CD4-positive, alpha-beta T cell treated with Interleukin-10 for 1 hour (primary cell): ENCODE results near the gene METTL27.
A peak's percentile ranks its signal among the peaks of the same experiment; 100 is the strongest.
"Not testable (repeated sequence)": the region's sequence is repeated elsewhere in the genome, so short reads cannot be mapped to it uniquely, and the experiment has no call there.

ENCODE experiments used
- DNase-seq: peaks from one replicate; pipeline ENCODE4 v3.0.0-alpha.2; 2020

Gene METTL27

DNA sequence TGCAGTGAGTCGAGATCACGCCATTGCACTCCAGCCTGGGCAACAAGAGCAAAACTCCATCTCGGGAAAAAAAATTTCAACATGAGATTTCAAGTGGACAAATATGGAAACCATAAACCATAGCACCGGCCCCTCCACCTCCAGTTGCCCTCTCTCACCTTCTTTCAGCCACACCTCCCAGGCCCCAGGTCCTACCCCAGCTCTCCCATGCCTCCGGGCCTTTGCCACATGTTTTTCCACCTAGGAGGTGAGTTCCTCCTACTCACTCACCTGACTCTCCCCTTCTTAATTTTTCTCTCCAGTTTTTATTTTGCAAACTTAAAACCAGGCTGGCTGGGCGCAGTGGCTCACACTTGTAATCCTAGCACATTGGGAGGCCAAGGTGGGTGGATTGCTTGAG lies 25.2 kb downstream of the METTL27 start:
- DNase-seq = no peak

DNA sequence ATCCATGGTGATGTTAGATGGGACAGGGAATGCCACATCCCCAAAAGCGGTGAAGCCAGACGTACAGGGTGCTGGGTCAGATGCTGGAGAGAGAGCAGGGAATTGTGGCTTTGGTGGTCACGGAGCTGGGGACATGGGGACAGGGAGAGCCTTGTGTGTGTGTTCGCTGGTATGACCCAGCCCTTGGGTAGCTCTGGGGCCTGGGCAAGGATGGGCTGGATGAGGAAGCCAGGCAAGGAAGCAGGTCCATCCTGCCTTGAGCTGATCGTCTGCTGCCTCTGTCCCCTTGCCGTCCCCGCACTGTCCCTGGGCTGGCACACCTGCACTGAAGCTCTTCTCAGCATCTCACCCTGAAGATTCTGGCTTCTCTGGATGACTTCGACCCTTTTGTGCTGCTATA lies 26.9 kb downstream of the METTL27 start:
- no peak for DNase-seq

DNA sequence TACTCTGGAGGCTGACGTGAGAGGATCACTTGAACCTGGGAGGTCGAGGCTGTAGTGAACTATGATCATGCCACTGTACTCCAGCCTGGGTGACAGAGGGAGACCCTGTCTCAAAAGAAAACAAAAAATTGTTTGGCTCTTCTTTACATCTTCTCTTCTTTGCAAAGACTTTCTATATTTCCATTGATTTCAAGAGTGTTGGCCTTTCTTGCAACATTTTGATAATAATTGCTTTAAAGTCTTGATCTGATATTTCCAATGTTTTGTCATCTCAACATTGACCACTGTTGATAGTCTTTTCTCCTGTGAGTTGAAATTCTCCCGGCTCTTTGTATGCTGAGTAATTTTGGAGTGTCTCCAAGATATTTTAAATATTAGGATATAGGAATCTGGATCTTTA lies 29.3 kb downstream of the METTL27 start:
- no peak for DNase-seq

DNA sequence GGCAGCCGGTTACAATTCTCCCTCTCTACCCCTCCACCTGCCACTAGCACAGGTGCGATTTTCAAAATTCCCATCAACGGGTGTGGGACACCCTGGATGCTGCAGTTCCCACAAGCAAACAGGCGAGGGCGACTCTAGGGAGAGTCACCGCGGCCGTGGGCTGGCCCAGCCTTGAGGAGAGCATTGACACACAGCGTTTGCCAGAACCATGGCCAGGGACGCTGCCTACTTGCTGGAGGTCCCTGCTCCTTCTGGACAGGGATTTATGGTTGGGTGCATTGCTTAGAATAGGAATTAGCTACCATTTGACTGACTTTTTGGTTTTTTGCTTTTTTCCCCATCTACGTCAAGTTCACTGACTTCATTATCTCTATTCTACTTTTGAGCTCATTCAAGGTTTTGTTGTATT lies 30.6 kb downstream of the METTL27 start:
- DNase-seq = peak; percentile 57

DNA sequence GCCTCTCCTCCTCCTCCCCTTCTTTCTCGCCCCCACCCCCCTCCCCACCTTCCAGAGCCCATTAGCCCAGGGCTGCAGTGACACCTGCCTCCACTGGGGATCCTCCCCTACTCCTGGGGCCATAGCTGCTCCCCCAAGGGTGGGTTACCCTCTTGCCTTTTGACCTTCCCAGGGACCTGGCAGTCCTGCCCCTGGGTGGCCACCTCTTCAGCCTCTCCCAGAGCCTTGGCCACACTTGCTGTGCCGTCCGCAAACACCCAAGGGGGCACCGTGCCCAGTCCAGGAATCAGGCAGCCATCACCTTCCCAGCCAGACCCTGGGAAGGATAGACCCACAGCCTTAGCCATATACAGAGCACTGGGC lies 31.3 kb downstream of the METTL27 start:
- DNase-seq = no peak

DNA sequence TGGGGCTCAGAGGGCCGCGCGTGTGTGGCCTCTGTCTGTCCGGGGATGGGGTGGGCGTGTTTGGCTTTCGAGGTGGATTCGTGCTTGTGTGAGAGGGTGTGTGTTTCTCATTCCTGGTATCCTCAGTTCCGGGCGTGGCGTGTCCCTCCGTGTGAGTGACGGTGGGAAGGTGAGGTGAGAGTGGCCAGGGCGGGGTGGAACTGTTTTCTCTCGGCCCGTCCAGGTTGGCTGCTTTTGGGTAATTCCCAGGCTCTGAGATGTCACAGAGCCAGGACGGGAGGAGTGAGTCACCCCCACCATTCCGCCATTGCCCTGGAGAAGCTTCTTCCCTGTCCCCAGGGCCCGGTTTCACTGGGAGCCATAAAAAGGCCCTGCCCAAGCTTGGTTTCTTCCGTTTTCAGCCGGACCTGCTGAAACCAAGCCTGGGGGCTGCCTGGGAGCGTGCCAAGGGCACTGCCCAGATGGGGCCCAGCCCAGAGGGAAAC lies 32.8 kb downstream of the METTL27 start:
- DNase-seq = no peak

DNA sequence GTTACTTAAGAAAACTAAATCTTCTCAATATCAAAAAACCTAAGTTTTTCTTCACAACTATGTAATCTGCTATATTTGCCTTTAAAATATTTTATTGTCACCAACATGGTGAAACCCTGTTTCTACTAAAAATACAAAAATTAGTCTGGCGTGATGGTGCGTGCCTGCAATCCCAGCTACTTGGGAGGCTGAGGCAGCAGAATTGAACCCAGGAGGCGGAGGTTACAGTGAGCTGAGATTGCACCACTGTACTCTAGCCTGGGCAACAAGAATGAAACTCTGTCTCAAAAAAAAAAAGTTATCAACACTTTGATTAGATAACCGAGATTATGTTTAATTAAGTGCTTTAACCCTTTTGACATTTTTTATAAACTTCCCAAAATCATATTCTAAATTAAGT lies 39.9 kb downstream of the METTL27 start:
- DNase-seq = no peak

DNA sequence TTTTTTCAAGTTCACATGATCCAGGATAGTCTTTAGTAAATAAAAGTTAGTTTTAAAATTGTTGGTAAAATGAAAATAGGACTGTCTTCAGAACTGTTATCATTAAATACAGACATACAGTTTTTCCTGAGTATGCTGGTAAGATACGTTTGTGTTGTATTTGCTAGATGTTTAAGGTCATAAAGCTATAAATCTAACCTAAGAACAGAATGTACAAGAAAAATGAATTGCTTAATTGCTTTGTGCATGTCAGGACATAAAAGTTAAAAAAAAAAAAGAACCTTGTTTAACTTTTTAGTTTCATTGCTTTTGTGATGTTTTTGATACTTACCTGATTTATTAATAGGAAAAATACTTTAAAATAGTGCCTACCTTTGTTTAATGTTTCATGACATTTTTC lies 40.7 kb downstream of the METTL27 start:
- no peak for DNase-seq

DNA sequence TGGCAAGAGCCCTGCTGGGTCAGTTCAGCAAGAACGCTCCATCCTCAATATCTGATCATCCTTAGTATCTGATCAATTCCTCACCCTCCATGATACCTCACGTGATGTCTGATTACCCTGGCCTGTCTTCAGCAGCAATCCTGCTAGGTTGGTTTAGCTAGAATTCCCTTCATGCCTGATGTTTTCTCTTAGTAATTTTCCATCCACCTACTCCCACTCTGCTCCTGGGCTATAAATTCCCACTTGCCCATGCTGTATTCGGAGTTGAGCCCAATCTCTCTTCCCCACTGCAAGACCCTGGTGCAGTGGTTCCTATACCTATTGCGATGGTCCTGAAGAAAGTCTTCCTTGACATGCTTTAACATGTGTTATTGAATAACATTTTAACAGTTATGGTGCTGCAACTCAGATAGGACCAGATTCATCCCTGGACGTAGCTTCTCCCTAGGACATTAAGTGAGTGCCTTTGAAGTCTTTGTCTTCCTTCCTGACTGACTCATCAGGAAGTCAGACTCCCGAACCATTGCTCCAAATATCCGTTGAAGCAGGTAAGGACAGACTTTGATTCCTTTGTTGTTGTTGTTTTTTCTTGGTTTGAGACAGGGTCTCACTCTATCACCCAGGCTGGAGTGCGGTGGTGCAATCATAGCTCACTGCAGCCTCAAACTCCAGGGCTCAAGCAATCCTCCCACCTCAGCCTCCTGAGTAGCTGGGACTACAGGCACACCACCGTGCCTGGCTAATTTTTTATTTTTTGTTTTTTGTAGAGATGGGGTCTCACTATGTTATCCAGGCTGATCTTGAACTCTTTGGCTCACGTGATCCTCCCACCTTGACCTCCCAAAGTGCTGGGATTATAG lies 42.8 kb downstream of the METTL27 start:
- DNase-seq = no peak

DNA sequence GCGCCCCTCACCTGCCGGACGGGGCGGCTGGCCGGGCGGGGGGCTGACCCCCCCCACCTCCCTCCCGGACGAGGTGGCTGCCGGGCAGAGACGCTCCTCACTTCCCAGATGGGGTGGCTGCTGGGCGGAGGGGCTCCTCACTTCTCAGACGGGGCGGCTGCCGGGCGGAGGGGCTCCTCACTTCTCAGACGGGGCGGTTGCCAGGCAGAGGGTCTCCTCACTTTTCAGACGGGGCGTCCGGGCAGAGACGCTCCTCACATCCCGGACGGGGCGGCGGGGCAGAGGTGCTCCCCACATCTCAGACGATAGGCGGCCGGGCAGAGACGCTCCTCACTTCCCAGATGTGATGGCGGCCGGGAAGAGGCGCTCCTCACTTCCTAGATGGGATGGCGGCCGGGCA lies 45.1 kb downstream of the METTL27 start:
- DNase-seq = not testable (repeated sequence)

DNA sequence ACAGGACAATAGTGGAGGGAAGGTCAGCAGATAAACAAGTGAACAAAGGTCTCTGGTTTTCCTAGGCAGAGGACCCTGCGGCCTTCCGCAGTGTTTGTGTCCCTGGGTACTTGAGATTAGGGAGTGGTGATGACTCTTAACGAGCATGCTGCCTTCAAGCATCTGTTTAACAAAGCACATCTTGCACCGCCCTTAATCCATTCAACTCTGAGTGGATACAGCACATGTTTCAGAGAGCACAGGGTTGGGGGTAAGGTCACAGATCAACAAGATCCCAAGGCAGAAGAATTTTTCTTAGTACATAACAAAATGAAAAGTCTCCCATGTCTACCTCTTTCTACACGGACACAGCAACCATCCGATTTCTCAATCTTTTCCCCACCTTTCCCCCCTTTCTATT lies 45.7 kb downstream of the METTL27 start:
- not testable (repeated sequence) for DNase-seq

DNA sequence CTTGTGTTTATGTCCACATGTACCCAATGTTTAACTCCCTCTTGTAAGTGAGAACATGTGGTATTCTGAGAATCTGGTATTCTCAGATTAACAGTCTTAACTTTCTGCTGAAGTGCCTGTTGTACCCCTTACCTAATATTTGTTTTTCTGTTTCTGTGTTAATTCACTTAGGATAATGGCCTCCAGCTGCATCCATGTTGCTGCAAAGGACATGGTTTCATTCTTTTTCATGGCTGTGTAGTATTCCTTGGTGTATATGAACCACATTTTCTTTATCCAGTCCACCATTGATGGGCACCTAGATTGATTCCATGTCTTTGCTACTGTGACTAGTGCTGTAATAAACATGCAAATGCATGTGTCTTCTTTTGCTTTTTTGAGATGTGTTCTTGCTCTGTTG lies 47.1 kb downstream of the METTL27 start:
- DNase-seq = not testable (repeated sequence)

DNA sequence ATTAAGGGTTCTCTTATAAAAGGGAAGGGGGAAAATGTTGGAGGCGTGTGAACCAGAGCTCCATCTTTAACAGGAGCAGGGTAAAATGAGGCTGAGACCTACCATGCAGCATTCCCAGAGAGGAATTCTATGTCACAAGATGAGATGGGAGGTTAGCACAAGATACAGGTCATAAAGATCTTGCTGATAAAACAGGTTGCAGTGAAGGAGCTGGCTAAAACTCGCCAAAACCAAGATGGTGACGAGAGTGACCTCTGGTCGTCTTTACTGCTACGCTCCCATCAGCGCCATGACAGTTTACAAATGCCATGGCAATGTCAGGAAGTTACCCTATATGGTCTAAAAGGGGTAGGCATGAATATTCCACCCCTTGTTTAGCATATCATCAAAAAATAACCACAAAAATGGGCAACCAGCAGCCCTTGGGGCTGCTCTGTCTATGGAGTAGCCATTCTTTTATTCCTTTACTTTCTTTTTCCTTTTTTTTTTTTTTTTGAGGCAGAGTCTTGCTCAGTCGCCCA lies 51.1 kb downstream of the METTL27 start:
- DNase-seq = not testable (repeated sequence)

DNA sequence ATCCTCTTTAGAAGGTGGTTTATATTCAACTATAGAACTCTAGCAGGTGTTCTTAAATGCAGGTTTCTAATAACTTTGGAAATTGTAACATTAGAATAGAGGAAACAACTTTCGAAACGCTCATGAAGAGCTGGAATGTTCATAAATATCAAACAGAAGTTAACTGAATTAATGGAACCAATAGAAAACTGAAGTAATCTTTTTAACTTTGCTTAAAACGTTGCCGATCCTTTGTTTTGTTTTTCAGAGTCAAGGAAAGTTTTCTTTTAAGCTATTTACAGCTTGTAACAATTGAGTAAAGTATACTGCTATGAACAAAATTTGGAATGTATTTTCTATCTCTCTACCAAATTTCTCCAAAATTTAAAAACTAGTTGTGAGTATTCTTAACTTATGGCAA lies 53.3 kb downstream of the METTL27 start:
- DNase-seq = no peak

DNA sequence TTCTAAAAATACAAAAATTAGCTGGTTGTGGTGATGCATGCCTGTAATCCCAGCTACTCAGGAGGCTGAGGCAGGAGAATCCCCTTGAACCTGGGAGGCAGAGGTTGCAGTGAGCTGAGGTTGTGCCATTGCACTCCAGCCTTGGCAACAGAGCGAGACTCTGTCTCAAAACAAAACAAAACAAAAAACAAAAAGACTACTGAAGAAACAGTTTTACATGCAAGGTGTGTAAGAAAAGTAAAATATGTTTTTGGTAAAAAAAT lies 54.6 kb downstream of the METTL27 start:
- not testable (repeated sequence) for DNase-seq

DNA sequence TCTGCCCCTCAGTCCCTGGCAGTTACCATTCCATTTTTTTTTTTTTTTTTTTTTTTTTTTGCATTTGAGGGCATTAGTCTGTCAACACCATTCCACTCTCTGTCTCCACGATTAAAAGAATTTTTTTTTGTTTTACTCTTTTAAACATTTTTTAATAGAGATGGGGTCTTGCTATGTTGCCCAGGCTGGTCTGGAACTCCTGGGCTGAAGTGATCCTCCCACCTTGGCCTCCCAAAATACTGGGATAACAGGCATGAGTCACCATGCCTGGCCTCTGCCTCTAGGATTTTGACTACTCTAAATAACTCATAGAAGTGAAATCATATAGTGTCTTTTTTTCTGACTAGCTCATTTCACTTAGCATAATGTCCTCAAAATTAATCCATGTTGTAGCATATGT lies 55.7 kb downstream of the METTL27 start:
- no peak for DNase-seq
